PC-3 (cell line): ENCODE results near the gene SLC11A2.

Source experiments
- EZH2 ChIP-seq: fragments of 300-600 bp; sonication (generic); IDR thresholded peaks from one replicate; pipeline ENCODE4 v1.6.1; 2017; ENCODE audit warnings: antibody characterized with exemption, mild to moderate bottlenecking, low read length; ENCODE audit not compliant: unreplicated experiment
- TF ChIP-seq, protein P1 (sequence below): fragments of 300-600 bp; sonication (generic); conservative IDR thresholded peaks from 2 replicates; pipeline ENCODE4 v1.5.1; 2017; ENCODE audit warnings: antibody characterized with exemption, low read depth, mild to moderate bottlenecking, low read length

GRCh38 chr12:50984586-50985298 lies 41.4 kb downstream of the SLC11A2 start:
- TF ChIP-seq, protein P1, sequence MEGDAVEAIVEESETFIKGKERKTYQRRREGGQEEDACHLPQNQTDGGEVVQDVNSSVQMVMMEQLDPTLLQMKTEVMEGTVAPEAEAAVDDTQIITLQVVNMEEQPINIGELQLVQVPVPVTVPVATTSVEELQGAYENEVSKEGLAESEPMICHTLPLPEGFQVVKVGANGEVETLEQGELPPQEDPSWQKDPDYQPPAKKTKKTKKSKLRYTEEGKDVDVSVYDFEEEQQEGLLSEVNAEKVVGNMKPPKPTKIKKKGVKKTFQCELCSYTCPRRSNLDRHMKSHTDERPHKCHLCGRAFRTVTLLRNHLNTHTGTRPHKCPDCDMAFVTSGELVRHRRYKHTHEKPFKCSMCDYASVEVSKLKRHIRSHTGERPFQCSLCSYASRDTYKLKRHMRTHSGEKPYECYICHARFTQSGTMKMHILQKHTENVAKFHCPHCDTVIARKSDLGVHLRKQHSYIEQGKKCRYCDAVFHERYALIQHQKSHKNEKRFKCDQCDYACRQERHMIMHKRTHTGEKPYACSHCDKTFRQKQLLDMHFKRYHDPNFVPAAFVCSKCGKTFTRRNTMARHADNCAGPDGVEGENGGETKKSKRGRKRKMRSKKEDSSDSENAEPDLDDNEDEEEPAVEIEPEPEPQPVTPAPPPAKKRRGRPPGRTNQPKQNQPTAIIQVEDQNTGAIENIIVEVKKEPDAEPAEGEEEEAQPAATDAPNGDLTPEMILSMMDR: no peak
- no peak for TF ChIP-seq EZH2
